PC-9 (cell line): ENCODE results near the gene FOXM1.

Experiments
- EZH2 ChIP-seq: fragments of 200-600 bp; sonication (generic); IDR thresholded peaks from 2 replicates; pipeline ENCODE4 v1.8.0; 2017; ENCODE audit warnings: antibody characterized with exemption, low read depth
- TF ChIP-seq, protein P1 (sequence below): fragments of 200-600 bp; sonication (generic); conservative IDR thresholded peaks from 2 replicates; pipeline ENCODE4 v1.6.1; 2017; ENCODE audit warnings: mixed run types, antibody characterized with exemption, mild to moderate bottlenecking, moderate library complexity

DNA sequence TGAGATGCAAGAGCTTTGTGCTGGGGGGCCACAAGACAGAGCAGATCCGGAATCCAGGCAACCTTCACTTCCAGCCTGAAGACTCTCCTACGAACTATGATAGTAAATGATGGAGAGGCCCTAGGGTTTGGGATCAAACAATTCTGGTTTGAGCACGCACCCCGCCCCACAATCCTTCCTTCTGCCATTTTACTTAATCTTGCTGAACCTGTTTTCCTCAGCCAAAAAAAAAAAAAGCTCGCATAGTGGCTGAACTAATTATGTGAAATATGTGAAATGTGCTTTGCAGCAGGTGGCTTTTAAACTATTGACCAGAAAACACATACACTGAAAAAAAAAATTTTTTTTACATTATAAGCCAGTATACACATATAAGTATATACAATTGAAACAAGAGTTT, 65.2 kb downstream of the FOXM1 start:
- TF ChIP-seq, protein P1, sequence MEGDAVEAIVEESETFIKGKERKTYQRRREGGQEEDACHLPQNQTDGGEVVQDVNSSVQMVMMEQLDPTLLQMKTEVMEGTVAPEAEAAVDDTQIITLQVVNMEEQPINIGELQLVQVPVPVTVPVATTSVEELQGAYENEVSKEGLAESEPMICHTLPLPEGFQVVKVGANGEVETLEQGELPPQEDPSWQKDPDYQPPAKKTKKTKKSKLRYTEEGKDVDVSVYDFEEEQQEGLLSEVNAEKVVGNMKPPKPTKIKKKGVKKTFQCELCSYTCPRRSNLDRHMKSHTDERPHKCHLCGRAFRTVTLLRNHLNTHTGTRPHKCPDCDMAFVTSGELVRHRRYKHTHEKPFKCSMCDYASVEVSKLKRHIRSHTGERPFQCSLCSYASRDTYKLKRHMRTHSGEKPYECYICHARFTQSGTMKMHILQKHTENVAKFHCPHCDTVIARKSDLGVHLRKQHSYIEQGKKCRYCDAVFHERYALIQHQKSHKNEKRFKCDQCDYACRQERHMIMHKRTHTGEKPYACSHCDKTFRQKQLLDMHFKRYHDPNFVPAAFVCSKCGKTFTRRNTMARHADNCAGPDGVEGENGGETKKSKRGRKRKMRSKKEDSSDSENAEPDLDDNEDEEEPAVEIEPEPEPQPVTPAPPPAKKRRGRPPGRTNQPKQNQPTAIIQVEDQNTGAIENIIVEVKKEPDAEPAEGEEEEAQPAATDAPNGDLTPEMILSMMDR: no peak
- TF ChIP-seq EZH2: no peak
